K562 treated with DMSO at 1 percent for 4 hours (cell line): ENCODE measurements around the gene ZSCAN1. TPM values are rescaled to one million over a fixed set of nuclear protein-coding genes. Genes with fewer than 3 reads are reported as not detected.

Experiments used
- total RNA-seq: library from RNA; unstranded; fragments of 300-600 nt; gene quantifications from 2 replicates; pipeline ENCODE4 v1.2.3, GENCODE V29; 2022; ENCODE audit not compliant: insufficient read depth

ZSCAN1 gene, protein sequence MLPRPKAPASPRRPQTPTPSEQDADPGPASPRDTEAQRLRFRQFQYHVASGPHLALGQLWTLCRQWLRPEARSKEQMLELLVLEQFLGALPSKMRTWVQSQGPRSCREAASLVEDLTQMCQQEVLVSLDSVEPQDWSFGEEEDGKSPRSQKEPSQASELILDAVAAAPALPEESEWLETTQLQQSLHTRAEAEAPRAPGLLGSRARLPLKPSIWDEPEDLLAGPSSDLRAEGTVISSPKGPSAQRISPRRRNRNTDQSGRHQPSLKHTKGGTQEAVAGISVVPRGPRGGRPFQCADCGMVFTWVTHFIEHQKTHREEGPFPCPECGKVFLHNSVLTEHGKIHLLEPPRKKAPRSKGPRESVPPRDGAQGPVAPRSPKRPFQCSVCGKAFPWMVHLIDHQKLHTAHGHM
- total RNA-seq = not detected in 2 replicates

DNA sequence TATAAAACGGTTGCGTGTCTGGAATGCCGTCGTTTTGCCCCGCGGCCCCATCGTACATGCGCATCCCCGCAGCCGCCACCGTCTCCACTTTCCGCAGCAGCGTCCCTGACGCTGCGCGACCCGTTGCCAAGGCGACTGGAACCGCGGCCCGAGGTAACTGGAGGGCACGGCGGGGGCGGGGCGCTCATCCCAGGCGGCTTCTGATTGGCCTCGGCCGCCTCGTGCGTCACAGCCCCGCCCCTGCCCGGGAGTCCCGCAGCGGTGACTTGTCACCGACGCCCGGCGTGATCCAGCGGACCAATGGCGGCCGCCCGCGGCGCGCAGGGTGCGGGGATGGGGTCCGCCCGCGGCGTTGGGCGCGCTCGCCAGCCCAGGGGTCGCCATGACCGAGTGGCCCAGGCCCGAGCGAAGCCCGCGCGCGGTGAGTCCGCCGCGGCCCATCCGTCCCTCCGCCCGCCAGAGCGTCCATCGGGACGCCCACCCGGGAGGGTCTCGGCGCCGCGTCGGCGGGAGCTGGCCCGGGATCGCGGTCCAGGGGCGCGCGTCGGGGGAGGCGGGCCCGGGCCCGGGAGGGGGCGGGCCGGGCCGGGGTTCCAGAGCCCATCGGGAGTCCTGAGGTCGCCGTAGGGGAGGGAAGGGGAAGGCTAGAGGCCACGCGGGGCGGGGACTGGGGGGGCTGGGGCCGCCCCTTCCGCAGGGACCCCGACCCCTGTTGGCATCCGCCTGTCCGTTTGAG, at the start of gene ZSCAN1:
TSS of gene ZSCAN1 (plus strand) at position 285 of the 736 bp plus-strand sequence. CDS start 3,812 bp downstream, outside the sequence.

DNA sequence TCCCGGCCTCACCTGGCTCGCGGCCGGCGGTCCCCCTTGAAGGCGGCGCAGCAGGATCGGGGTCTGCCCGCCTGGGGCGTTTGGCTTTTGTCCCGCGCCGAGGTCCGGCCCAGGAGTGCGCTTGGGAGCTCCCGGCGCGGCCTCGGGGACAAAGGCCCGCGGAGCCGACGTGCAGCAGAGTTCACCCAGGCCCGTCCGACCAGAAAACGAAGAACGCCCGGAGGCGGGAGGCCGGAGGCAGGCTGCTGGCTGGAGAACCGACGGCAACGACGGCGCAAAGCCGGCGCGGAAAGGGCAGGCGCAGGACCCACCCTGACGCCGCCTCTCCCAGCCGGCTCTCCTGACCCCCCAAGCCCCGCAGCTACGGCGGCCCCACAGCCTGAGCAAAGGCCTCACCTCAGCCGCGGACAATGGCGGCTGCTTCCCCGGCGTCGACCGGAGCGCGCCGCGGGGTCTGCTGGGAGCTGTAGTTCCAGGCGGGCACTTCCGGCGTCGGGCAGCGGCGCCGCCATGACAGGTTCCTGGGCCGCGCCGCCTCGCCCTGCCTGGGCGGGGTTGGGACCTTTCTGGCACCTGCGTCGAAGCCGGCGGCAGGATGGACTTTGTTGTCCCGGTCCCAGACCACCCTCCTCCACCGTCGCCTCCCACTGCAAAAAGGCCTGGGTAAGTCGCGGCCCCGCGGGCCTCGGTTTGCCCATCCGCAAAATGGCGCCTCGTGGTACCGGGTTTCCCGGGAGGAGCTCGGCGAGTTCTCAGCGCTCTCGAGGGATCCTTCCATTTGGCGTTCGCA, 31.2 kb upstream of the ZSCAN1 start, which contains the start of gene ZNF606:
TSS of gene ZNF606 (minus strand) at position 437 of the 790 bp plus-strand sequence. CDS start 1,501 bp downstream, outside the sequence.

DNA sequence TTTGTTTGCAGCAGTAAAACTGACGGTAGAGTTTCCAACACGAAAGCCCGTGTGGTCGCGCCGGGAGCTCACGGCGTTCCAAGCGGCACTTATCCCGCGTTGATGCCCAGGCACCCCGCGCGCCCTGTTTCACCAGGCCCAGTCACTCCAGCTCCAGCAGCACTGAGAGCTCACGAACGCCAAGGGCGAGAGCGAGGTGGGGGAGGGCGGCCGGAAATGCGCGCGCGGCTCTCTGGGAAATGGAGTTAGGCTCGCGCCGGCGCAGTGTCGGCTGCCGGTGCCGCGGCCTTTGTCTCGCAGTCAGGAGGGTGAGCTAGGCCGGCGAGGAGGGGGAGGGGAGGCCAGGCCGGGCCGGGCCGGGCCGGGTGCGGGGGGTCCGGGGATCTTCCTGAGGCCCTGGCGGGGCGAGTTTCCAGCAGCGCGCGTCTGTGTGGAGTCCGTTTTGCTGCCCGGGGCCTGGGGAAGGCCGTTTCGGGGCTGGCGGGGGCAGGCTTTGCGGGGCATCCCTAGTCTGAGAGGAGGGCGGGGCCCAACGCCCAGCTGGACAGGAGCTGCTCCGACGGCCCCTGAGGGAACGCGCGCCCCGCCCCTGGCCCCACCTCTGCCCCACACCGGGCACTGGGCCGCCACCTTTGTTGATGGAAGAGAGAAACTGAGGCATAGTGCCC, 25.3 kb downstream of the ZSCAN1 start, which contains the start of gene ZNF135:
TSS of gene ZNF135 (plus strand) at position 280 of the 668 bp plus-strand sequence. CDS start 721 bp downstream, outside the sequence.

DNA sequence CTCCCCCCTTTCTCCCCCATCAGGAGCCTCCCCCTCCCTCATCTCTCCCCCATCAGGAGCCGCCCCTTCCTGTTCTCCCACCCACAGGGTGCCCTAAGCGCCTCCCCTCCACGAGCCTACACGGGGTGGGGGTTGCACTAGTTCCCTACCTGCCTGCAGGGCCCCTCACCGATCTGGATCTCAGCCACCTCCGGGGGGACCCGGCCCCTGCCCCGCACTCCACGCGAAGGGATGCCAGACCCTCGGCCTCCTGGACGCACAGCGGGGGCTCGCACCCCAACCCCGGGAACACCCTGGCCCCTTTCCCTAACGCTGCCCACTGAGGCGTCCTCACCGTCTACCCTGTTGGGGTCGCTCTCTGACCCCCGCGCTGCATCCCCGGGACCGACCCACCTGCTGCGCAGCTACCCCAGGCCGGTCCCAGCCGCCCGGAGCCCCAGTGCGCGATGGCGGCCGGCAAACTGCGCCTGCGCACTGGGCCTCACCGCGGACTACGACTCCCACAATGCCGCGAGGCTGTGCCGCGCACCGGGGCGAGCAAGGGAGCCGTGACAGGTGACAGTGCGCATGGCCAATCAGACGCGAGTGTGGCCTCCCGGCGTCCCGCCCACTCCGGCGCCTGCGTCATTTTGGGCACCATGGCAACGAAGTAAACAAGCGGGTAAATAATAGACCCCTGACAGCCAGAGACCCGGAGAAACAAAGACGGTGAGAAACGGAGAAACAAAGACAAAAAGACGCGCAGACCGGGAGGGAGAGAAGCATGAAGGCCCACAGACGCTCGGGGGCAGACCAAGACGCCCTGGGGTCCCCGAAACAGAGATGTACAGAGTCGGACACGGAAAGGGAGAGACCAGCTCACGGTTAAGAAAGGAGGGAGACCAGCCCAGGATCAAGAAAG, 64.2 kb downstream of the ZSCAN1 start, which contains the start of gene ZSCAN18:
TSS of gene ZSCAN18 (minus strand) at position 451 of the 901 bp plus-strand sequence. CDS start 7,964 bp downstream, outside the sequence.

Other genes starting within 250 kb of the ZSCAN1 start
- gene ZNF552, start 219.1 kb upstream of the ZSCAN1 start, total RNA-seq = 2.2 and 6.9 TPM in 2 replicates
- 3.3 and 3.9 TPM in 2 replicates for gene ZNF587B, start 203.7 kb upstream of the ZSCAN1 start, total RNA-seq
- 6.8 and 7.0 TPM in 2 replicates for gene ZNF587, start 184.2 kb upstream of the ZSCAN1 start, total RNA-seq
- 1.8 and 3.0 TPM in 2 replicates for gene ZNF814, start 145.0 kb upstream of the ZSCAN1 start, total RNA-seq
- gene ZNF417, start 117.4 kb upstream of the ZSCAN1 start, total RNA-seq = 1.7 and 7.3 TPM in 2 replicates
- not detected in 2 replicates for gene ZNF418, start 98.6 kb upstream of the ZSCAN1 start, total RNA-seq
- not detected in 2 replicates for gene ZNF256, start 86.3 kb upstream of the ZSCAN1 start, total RNA-seq
- not detected in 2 replicates for gene C19orf18, start 59.5 kb upstream of the ZSCAN1 start, total RNA-seq
- 0.74 and 0.77 TPM in 2 replicates for gene ZNF606, start 31.2 kb upstream of the ZSCAN1 start, total RNA-seq
- gene ZNF135, start 25.3 kb downstream of the ZSCAN1 start, total RNA-seq = not detected in 2 replicates
- 3.4 and 8.5 TPM in 2 replicates for gene ZSCAN18, start 64.2 kb downstream of the ZSCAN1 start, total RNA-seq
- 1.5 and 2.4 TPM in 2 replicates for gene ZNF329, start 116.8 kb downstream of the ZSCAN1 start, total RNA-seq
- 34.3 and 35.2 TPM in 2 replicates for gene ZNF274, start 149.0 kb downstream of the ZSCAN1 start, total RNA-seq
- gene ZNF544, start 194.9 kb downstream of the ZSCAN1 start, total RNA-seq = 20.9 and 27.5 TPM in 2 replicates
- gene ZNF8, start 244.9 kb downstream of the ZSCAN1 start, total RNA-seq = 1.7 and 1.8 TPM in 2 replicates